Effector CD8-positive, alpha-beta T cell (primary cell): ENCODE measurements around the gene SANBR.

Experiments
- DNase-seq: peaks from one replicate; lab custom pipeline; 2025; lab: John Stamatoyannopoulos, UW

Gene SANBR

DNA sequence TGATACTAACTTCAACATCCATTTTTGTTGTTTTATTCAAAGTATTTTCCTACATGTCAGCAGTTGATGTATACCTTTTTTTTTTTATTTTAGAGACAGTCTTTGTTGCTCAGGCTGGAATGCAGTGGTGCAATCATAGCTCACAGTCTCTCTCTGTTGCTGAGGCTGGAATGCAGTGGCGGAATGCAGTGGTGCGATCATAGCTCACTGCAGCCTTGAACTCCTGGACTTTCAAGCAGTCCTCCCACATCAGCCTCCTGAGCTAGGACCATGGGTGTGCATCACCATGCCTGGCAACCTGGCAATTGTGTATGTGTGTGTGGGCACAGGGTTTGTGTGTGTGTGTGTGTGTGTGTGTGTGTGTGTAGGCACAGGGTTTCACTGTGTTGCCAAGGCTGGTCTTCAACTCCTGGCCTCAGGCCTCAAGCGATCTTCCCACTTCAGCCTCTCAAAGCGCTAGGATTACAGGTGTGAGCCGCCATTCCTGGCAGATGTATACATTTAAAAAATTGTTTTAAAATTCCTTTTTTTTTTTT, 24.8 kb downstream of the SANBR start:
- DNase-seq, result no peak

DNA sequence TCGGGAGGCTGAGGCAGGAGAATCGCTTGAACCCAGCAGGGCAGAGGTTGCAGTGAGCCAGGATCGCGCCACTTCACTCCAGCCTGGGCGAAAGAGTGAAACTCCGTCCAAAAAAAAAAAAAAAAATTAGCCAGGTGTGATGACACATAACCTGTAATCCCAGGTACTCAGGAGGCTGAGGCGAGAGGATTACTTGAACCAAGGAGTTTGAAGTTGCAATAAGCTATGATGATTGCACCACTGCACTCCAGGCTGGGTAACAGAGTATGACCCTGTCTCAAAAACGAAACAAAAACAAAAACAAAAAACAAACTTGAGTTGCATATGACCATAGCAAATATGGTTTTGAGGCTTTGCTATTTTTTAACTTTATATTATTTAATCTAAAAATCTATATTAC, 25.8 kb downstream of the SANBR start:
- no peak for DNase-seq

DNA sequence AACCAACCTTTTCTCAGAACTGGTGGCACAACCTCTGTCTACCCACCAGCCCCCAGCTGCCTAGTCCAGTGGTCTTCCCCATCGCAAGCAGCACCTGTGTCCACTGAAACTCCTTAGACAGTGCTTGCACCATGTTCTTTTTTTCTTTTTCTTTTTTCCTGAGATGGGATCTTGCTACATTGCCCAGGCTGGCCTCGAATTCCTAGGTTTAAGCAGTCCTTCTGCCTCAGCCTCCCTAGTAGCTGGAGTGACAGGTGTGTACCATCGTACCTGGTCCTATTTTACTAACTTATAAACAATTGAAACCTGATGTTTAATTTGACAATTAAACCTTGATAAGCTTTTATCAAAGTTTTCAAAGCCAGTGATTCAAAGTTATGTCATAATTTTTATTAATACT, 30.8 kb downstream of the SANBR start:
- DNase-seq, result no peak

DNA sequence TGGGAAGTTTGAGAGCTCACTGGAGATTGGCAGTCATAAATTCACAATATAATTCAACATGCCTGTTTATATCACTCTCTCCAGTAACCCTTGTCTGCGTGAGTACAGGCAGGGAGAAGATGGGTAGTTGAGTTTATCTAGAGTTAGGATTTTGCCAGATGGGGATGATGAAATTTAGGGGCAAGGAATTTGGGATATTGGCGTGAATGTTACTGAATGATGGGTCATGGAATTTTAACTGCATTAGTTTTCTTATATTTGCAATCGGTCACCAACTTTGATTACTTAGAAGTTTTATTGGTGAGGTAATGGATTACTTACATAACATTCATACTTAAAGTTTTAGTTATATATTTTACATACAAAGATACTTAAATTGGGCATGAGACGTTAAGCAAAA, 35.1 kb downstream of the SANBR start:
- no peak for DNase-seq

DNA sequence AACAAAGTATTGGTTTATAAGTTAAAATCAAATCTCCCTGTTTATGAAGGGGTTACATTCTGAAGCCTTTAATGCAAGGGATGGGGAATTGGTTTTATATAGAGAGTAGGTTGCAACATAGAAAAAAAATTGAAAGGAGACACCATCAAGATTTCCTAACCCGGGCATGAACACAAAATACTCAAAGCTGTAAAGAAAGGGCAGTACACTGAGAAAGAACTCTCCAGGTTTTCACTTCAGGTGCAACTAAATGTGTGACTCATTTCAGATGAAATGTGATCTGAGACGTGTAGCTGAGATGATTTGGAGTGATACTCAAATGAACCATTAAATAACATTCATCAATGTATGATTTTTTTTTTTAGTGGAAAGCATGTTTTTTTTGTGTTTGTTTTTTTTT, 43.6 kb downstream of the SANBR start:
- no peak for DNase-seq

DNA sequence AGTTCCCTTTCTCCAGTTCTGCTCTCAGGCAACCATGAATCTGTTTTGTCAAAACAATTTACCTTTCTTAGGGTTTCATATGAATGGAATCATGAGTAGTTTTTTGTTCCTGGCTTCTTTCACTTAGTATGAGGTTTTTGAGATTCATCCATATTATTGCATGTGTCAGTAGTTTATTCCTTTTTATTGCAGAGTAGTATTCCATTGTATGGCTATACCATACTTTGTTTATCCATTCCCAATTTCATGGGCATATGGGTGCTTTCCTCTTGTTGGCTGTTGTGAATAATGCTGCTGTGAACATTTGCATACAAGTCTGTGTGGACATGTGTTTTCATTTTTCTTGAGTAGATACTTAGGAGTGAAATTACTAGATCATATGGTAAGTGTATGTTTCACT, 46.0 kb downstream of the SANBR start:
- DNase-seq, result no peak

DNA sequence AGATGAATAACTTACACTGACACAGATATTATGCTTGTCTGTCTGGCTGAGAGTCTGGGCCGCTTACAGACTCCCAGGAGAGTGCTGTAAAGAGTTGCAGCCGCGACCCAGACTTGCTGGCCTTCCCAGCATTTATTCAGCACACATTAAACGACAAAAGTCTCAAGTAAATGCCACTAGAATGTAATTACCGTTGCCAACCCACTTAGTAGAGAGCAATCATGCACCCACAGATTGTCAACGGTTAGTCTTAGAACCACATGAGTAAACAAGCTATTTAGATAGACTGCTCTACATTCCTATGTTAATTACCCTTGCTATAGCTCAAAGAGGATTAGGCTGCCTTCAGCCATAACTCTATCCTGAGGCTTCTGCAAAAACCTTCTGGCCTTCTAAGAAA, 48.5 kb downstream of the SANBR start:
- no peak for DNase-seq
